Amniotic epithelial cell (primary cell): ENCODE data around the gene SHISA9.

ENCODE experiments used
- DNase-seq: peaks from one replicate; pipeline ENCODE4 v3.0.0-alpha.2; 2010; ENCODE audit warnings: low read depth

Gene SHISA9

DNA sequence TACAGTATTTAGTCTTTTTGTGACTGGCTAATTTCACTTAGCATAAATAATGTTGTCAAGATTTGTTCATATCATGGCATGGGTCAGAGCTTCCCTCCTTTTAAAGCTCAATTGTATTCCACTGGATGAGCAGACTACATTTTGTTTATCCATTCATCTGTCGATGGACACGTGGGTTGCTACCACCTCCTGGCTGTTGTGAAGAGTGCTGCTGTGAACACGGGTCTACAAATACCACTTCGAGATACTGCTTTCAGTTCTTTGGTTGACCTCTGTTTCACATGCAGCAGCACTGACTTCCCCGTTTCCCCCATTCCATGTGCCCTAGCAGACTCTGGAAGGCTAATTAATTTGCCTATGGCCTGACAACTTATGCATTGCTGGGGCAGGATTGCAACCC lies 285.4 kb downstream of the SHISA9 start:
- DNase-seq: no peak

DNA sequence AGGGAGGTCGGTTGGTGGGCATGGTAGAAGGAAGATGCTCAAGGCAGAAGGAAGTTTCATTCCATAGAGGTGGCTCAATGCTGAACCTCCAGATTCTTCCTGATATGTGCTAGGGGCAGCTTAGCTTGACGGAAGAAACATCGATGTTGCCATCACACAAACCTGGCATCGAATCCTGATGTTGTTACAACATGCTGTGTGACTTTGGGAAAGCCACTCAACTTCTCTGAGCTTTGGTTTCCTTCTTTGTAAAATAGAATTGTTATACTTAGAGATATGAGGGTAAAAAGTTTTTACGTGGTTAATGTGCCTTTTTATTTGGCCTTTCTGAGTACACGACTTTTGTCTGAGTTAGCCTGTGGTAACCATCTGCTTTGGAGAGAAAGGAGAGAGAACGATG lies 287.9 kb downstream of the SHISA9 start:
- no peak for DNase-seq

DNA sequence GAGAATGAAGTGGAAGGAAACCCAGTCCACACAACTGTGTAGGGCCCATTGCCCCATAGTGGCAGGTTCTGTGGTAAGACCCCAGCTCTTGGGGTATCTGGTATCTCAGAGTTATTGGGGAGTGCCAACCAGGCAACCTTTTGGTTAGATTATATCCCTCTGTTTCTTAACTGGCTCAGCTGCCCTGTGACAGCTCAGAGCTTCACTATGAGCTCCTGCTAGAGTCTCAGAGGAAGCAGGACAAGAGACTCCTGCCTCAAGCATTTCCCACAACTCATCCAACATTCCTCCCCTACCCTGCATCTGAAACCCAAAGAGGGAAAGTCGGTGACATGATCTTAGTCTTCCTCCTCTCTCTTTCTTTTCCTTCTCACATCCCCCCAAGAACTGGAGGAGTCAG lies 292.3 kb downstream of the SHISA9 start:
- no peak for DNase-seq

DNA sequence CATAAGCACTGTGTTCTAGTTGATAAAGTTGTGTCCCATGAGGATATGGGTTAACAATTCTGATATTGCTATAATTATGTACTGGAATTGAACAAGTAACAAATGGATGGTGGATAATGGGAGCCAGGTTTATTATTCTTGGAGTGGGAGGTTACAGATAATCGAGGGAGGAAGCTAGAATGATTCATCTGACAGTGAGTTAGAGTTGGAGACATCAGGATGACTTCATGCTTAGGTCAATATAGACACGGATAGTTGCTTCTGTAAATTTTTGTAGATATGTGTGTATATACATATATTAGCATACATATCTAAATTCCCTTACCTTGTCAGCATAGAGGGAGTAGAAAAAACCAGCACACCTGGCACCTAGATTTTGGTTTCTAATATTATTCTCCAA lies 293.4 kb downstream of the SHISA9 start:
- DNase-seq: no peak

DNA sequence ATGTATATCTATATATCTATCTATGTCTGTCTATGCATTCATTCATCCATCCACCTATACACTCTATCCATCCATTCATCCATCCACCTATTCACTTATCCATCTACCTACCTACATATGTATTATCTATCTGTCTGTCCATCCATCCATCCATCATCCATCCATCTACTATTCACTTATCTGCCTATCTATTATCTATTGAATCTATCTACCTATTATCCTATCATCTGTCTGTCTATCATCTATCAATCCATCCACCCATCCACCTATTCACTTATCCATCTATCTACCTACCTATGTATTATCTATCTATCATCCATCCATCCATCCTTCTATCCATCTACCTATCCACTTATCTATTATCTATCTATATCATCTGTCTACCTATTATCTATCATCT lies 302.3 kb downstream of the SHISA9 start:
- DNase-seq: no peak

DNA sequence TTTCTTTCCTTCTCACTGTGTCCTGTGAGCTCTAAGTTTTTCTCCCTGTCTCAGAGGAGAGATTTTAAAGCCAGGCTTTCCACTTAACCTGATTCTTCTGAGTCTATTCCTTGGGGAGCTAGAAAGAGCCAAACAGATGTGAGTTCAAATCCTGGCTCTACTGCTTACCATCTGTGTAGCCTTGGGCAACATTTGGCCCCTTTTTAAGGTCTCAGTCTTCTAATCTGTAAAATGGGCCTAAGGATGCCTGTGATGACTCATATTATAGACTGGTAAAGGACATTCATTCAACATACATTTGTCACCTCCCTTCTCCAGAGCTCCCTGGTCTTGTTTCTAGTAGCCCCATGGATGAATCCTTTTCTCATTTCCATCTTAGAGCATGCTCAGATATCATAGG lies 304.0 kb downstream of the SHISA9 start:
- no peak for DNase-seq

DNA sequence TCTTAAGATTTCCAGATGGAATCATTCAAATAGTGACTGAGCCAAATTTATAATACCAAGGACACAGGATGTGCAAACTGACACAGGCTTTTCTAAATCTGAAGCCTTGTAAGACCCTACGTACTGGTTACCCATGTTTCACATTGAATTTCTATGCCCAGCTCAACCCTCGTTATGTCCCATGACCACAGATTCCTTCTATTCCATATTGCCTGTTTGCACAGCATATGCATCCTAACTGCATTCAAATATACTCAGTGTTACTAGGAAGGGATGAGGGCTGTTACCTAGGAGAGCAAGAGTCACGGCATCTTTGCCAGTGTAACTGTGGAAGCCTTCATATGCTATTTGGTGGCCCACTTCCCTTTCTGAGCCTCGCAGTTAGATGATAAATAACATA lies 305.2 kb downstream of the SHISA9 start:
- no peak for DNase-seq

DNA sequence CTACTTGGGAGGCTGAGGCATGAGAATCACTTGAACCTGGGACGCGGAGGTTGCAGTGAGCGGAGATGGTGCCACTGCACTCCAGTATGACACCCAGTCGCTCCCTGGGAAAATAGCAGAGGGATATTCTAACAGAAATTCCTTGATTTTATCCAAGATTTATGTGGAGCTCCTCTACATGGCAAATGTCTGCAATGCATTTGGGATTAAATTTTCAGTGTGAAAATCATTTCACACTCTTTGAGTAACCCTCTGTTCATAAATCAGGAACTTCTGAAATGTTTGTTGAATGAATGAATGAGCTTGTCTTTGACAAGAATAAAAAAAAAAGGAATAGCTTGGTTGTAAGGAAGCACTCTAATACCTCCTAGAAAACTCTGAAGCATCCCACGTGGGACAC lies 305.8 kb downstream of the SHISA9 start:
- no peak for DNase-seq

DNA sequence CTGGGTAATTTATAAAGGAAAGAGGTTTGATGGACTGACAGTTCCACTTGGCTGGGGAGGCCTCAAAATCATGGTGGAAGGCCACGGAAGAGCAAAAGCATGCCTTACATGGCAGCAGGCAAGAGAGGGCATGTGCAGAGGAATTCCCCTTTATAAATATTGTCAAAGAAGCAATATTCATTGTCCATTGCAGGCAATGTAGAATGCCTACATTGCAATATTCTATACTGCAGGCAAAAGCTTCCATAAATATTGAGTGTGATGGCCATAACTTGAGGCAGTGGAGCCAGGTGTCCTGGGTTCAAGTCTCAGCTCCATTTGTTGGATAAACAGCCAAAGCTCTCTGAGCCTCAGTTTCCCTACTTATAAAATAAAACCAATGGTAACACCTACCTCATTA lies 322.3 kb downstream of the SHISA9 start:
- DNase-seq: no peak

DNA sequence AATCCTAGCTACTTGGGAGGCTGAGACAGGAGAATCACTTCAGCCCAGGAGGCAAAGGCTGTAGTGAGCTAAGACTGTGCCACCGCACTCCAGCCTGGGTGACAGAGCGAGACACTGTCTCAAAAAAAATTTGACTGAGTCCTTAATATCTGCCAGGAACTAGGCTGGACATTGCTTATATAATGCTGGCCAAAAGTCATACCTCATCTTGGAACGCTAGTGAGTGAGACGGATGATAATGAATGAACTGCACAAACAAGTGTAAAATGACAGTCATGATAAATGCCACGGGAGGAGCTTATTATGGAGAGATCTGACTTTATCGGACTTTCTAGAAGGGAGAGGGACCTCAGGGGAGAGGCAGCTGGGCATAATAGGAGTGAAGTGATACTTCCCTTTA lies 327.6 kb downstream of the SHISA9 start:
- DNase-seq: no peak

DNA sequence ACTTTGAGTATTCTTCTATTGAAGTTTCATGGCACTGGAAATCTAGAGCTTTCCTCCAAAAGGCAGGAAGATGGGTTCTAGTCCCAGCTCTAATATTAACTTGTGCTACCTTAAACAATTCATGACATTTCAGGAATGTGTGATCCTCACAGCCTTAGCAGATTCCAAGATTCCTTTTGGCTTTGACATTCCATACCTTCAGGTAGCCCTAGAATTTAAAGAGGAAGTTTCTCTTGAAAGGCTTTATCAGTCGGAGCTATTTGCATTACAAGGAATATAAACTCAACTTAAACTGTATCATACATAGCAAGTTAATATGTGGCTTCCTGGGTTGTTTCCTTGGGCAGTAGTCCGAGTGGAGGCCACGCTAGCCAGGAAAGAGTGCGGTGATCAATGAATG lies 330.0 kb downstream of the SHISA9 start:
- no peak for DNase-seq

DNA sequence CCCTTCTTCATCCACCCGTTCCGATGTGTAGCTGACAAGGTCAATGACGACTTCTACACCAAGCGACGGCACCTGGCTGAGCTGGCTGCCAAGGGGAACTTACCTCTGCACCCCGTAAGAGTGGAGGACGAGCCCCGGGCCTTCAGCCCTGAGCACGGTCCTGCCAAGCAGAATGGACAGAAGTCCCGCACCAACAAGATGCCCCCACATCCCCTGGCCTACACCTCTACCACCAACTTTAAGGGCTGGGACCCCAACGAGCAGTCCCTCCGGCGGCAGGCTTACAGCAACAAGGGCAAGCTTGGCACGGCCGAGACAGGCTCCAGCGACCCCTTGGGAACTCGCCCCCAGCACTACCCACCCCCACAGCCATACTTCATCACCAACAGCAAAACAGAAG lies 333.6 kb downstream of the SHISA9 start:
- DNase-seq: no peak

DNA sequence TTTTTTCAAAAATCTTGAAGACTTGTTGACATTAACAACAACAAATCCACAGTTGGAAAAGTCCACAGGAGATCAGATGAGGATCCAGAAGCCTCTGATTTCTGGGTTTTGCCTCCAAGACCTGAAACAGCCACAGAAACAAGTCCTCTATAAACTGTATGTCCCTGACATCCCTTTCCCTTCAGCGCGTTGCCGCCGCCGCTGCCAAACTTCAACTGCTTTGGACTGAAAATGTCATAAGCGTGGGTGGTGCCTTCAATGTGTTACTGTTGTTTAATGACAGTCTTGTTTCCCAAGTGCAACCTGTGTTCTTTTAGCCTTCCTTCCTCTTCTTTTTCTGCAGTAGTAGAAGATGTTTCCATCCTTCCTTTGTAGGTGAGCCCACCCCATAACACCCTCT lies 334.9 kb downstream of the SHISA9 start:
- DNase-seq: no peak

DNA sequence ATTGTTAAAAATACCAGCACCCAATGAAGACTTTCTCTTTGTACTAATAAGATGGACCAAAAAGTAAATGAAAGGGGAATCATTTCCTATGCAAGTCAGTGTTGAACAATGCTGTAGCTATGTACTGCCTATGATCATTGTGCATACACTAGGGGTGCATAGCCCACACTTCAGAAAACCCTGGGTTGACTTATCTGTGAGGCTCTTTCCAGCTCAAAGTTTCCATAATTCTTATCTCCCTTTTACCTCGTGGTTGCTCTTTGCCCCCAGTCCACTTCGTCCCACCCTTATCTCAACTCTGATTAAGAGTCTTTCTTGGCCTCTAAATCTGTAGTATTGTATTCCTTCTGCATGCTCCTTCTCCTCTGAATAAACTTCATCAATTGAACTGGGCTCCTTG lies 336.8 kb downstream of the SHISA9 start:
- DNase-seq: no peak

DNA sequence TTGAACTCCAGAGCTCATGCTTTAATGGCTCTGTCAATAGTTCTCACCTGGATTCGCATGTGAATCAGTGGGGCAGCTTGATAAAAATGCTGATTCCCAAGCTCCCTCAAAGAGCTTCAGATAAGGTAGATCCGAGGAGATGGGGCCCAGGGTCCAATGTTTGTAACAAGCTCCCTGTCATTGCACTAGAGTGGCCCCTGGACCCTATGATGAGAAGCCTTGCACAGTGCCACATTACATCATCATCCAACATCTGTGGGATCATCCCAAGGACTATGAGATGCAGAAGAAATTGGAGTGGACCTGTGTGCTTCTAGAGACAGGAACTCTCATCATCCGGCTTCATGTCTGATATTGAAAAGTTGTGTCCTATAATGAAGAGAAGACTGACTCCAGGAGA lies 340.8 kb downstream of the SHISA9 start:
- DNase-seq: no peak

DNA sequence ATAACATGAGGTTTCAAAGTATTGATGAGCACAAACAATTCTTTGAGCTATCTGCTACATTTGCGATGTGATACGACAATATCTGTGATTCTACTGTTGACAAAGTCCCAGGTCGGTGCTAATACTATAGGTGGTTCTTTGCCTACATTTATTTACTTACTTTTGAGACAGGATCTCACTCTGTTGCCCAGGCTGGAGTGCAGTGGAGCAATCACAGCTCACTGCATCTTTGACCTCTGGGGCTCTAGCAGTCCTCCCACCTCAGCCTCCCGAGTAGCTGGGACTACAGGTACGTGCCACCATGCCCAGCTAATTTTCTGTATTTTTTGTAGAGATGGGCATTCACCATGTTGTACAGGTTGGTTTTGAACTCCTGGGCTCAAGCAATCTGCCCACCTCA lies 343.4 kb downstream of the SHISA9 start:
- no peak for DNase-seq

DNA sequence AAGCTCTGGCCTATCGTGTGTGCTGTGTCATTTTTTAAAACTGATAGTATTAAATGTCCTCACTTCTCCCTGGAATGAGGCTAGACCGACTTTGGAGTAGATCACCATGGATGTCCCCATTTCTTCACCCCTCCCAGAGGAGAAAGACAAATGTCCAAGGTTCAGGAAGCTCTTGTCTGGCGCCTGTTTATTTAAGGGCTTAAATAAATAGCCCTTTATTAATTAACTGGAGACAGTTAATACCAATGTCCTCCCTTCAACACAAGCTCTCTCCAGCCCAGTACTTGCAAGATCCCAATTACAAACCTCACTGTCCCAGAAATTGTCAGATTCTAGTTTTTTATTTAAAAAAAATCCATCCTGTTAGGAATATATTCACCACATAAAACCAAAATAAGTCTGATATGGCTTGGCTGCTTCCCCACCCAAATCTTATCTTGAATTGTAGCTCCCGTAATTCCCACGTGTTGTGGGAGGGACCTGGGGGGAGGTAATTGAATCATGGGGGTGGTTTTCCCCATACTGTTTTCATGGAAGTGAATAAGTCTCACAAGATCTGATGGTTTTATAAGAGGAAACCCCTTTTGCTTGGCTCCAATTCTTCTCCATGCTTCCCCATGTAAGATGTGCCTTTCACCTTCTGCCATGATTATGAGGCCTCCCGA lies 344.4 kb downstream of the SHISA9 start:
- DNase-seq: no peak

DNA sequence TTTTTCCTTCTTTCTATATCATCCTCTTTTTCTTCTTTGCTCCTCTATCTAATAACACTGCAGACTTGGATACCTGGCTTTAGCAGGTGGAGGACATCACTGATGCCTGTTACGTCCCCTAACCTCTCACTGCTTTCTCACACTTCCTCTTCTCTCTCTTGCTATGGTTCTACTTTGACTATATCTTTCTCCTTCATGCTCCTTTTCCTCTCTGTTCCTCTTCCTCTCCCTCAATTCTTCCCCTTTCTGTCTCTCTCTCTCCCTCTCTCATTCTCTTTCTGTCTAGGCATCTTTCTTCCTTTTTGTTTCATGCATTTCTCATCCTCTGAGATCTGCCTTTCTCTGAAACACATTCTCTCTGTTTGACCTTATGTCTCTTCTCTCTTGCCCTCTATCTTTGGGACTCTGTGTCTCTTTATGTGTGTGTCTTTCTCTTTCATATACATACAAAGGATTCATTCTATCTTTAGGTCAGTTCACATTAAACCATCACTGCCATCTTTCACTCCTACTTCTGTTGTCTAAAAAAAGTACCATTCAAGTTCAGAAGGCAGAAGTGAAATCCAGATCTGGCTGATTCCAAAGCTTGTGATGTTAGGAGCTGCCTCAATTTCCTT lies 353.7 kb downstream of the SHISA9 start:
- no peak for DNase-seq

DNA sequence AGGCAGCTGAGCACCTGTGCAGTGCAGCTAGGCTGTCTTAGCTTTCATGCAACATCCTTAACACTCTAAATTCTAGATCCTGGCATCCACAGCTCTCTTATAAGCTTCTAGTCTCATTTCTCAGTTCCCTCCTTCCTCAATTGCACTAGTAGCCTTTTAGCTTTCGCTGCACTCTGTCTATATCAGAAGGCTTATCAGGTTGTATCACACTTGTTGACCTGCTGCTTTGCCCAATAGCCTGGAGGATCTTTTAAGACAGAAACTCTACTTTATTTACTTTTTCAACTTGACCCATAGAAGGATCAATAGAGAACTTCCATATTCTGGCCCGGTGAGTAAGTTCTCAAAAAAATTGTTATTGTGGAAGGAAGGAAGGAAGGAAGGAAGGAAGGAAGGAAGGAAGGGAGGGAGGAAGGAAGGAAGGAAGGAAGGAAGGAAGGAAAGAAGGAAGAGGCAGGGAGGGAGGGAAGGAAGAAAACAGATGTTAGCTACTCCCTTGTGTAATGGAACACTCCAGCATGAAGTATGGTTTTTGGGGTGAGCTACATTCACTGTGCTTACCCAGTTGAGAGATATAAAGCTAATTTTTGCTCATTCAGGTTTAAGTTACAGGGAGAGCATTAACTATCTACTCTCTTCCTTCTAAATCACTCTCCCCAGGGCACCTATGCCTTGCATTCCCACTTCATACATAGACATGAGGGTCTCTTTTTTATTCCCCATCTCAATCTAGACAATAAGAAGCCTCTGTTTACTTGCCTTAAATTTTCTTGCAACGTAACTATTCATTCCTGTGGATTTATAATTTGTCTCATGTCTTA lies 361.1 kb downstream of the SHISA9 start:
- no peak for DNase-seq

DNA sequence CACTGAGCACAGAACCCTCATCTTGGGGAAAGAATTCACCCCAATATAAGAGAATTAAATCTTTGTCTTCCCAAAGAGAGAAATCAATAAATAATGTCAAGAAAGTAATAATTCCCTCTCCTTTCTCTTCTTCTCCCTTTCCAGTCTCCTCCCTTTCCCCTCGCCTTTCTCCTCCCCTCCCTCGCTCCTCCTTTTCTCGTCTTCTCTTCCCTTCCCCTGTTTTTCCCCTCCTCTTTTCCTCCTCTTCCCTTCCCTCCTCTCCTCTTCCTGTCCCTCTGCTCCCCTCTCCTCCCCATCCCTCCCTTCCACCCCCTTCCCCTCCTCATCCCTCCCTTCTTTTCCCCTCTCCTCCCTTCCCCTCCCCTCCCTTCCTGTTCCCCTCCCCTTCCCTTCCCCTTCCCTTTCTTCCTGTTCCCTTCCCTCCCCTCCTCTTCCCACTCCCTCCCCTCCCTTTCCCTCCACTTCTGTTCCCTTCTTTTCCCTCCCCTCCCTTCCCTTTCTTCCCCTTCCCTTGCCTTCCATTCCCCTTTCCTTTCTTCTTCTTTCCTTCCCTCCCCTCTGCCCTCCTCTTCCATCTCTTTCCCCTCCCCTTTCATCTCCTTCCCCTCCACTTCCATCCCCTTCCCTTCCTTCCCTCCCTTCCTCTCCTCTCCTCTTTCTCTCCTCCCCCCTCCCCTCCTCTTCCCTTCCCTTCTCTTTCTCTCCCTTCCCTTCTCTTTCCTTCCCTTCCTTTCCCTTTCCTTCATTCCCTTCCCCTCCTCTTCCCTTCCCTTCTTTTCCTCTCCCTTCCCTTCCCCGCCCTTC lies 363.6 kb downstream of the SHISA9 start:
- DNase-seq: no peak

DNA sequence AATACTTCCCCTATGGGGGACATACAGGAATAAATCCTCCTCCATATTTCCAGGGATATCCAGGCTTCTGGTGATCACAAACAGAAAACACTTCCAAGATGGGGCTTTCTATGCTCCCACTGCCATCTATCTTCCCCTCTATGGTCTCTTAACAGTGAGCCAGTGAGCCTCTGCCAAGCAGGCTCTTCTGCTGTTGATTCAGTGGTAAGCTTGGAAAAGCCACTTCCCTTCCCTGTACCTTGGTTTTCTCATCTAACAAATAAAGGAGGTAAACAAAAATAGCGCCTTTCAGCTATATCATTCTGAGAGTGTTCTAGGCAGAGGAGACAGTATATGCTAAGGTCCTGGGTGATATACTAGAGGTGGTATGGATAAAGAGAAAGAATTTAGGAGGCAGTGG lies 368.0 kb downstream of the SHISA9 start:
- DNase-seq: no peak

DNA sequence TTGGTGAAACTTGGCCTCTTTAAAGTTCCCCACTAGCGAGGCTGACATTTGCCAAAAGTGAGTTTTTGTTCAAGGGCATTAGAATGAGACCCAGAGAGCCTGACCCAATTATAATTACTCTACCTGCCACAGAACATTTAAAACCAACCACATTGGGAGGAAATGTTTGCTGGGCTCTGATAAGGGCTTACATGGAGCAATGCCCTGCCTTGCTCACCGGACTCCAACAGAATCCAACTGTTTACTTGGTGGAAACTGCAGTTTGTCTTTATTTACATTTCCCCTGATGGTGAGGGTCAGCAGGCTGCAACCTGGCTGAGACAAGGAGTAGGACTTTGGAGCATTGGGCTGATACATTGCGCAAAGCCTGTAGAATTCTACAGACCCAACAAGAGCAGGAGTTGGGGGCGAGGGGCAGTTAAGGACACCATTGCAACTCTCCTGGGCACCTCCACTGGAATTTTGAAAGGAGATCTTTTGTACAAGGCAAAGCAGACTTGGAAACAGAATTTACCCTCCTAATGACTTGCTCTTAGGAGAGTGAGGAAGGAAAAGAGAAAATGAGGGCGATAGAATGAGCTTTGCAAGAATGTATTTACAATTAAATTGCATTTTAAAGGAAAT lies 368.6 kb downstream of the SHISA9 start:
- DNase-seq: no peak
